Uterus (tissue), 4 donors: ENCODE data around the gene STAC2. TPM values are rescaled to one million over a fixed set of nuclear protein-coding genes. Genes with fewer than 3 reads are reported as not detected.
A peak's percentile ranks its signal among the peaks of the same experiment; 100 is the strongest.

Experiments
- DNase-seq, 2 donors: peaks; one replicate each; pipeline ENCODE4 v3.0.0-alpha.2; 2019 to 2020
- H3K27ac ChIP-seq, 2 donors: fragments of 200-600 bp; sonication (generic); 1 replicate in 1 of 2; 2 replicates in 1 of 2; pipeline ENCODE4 v1.5.1; 2016 to 2018
- H3K27me3 ChIP-seq, 2 donors: fragments of 200-600 bp; sonication (generic); one replicate each; pipeline ENCODE4 v1.5.1; 2018 to 2019; ENCODE audit warnings: control low read depth in 1 of 2
- H3K36me3 ChIP-seq, 2 donors: fragments of 200-600 bp; sonication (generic); one replicate each; pipeline ENCODE4 v1.5.1; 2019; ENCODE audit warnings: control low read depth in 1 of 2
- H3K4me1 ChIP-seq, 2 donors: fragments of 200-600 bp; sonication (generic); one replicate each; pipeline ENCODE4 v1.5.1; 2018 to 2019; ENCODE audit warnings: control low read depth in 1 of 2
- H3K4me3 ChIP-seq, 2 donors: fragments of 200-600 bp; sonication (generic); 1 replicate in 1 of 2; 2 replicates in 1 of 2; pipeline ENCODE4 v1.5.1; 2018 to 2019; ENCODE audit warnings: mild to moderate bottlenecking in 1 of 2
- H3K9me3 ChIP-seq, 2 donors: fragments of 200-600 bp; sonication (generic); one replicate each; pipeline ENCODE4 v1.5.1; 2019; ENCODE audit warnings: control low read depth in 1 of 2
- POLR2A ChIP-seq, 2 donors: fragments of 450-650 bp; IDR thresholded peaks; one replicate each; pipeline ENCODE4 v1.6.1; 2016; ENCODE audit warnings: antibody characterized with exemption in 2 of 2, mild to moderate bottlenecking in 1 of 2, moderate library complexity in 1 of 2
- intact Hi-C: fragments of 100-400 bp; cut with DNase I; formaldehyde crosslinking; loops from one replicate; pipeline ENCODE4 v1.15.1; 2023; ENCODE audit warnings: low total_unique reads
- total RNA-seq, 4 donors: library from RNA; depleted of rRNA in 3 of 4; stranded (reverse); fragments of >200 nt in 3 of 4; gene quantifications; one replicate each; pipeline versions ENCODE4 v1.1.0 to v1.2.4, GENCODE V29; 2014 to 2023
- TF ChIP-seq, protein P1 (sequence below), 4 experiments: fragments of 200-600 bp in 2 of 4; fragments of 450-650 bp in 2 of 4; sonication (generic) in 2 of 4; IDR thresholded peaks; one replicate each; pipeline ENCODE4 v1.5.1; 2016 to 2019; ENCODE audit warnings: antibody characterized with exemption in 4 of 4, mild to moderate bottlenecking in 2 of 4, moderate library complexity in 1 of 4
- donor health status: DM: yes; HTN: yes; CAD: no.

The STAC2 gene
- total RNA-seq, 4 donors from 2014 or later = 0.59 to 14.4 (median 1.1) TPM

DNA sequence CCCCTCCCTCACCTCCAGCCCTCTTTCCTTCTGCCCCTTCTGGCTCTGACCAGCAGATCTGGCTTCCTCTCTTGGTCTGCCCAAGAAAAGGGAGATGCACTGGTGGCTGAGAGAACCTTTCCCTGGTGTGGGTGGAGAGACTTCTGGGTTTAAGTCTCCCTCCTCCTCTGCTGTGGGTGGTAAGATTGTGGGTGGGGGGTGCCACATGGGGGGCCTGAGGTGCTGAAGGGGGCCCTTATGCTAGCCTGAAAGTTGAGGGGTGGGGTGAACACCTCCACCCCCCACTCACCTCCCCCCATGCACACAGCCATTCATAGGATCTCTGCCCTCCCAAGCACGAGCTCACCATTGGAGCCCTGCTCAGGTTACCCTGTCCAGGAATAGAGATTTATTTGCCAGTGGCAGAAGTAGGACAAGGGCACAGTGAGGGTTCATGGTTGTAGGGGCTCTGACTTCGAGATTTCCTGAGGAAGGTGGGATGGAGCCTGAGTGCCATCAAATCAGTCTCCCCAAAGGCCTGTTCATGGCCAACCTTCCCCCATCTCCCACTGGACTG is 1.7 kb upstream of the STAC2 start:
- TF ChIP-seq, protein P1, sequence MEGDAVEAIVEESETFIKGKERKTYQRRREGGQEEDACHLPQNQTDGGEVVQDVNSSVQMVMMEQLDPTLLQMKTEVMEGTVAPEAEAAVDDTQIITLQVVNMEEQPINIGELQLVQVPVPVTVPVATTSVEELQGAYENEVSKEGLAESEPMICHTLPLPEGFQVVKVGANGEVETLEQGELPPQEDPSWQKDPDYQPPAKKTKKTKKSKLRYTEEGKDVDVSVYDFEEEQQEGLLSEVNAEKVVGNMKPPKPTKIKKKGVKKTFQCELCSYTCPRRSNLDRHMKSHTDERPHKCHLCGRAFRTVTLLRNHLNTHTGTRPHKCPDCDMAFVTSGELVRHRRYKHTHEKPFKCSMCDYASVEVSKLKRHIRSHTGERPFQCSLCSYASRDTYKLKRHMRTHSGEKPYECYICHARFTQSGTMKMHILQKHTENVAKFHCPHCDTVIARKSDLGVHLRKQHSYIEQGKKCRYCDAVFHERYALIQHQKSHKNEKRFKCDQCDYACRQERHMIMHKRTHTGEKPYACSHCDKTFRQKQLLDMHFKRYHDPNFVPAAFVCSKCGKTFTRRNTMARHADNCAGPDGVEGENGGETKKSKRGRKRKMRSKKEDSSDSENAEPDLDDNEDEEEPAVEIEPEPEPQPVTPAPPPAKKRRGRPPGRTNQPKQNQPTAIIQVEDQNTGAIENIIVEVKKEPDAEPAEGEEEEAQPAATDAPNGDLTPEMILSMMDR (IDR thresholded peaks at IDR 0.05) = no peak
- no peak for TF ChIP-seq POLR2A (IDR thresholded peaks at IDR 0.05)
- H3K27ac ChIP-seq = no peak overlapping the region
- intact Hi-C loops = no loop called here
- peaks cover 0 to 11% of the 10 kb centered on the region in 2 donors for H3K4me1 ChIP-seq
- H3K4me3 ChIP-seq = no peak overlapping the region
- no peak for DNase-seq
- no peaks in the 10 kb centered on the region for H3K36me3 ChIP-seq
- no peaks in the 10 kb centered on the region for H3K27me3 ChIP-seq
- no peaks in the 10 kb centered on the region for H3K9me3 ChIP-seq

DNA sequence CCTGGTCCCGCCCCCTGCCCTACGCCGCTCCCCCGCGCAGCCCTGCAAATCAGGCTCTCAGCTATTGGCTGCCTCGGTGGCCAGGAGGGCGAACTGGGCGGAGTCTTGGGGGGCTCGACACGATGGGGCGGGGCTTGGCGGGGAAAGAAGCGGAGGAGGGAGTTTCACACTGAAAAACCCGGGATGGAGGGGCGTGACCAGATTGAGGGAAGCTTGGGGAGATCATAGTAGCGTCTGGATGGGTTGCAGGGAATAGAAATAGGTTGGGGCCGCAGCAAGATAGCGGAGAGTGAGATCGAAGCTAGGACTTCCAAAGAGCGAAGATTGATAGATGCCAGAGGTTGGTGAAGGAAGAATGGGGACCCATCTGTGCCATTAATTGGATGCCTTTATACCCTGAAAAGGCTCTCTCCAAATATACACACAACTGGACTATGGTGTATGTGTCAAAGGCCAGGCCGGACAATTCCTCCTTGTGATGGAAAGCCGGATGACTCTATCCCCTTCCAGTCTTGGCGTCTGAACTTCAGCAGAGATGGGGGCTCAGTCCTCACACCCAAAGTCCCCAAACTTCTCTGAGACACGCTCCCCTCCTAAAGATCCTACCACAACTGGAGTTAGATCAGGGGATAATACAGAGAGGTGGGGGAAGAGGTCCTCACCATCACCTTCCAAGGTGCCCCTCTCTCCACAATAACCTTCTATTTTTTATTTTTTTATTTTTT is 376 bp upstream of the STAC2 start:
- H3K4me1 ChIP-seq = peaks cover 0 to 3% of the 10 kb centered on the region in 2 donors
- H3K27ac ChIP-seq = peak overlapping the region in 1 of 2 donors; percentile 76
- intact Hi-C loops = no loop called here
- no peaks in the 10 kb centered on the region for H3K36me3 ChIP-seq
- H3K9me3 ChIP-seq = no peaks in the 10 kb centered on the region
- peak overlapping the region; percentile 23 to 41 for H3K4me3 ChIP-seq
- TF ChIP-seq POLR2A (IDR thresholded peaks at IDR 0.05) = no peak
- TF ChIP-seq, protein P1 (IDR thresholded peaks at IDR 0.05) = no peak
- no peaks in the 10 kb centered on the region for H3K27me3 ChIP-seq
- DNase-seq = peak; percentile 94

DNA sequence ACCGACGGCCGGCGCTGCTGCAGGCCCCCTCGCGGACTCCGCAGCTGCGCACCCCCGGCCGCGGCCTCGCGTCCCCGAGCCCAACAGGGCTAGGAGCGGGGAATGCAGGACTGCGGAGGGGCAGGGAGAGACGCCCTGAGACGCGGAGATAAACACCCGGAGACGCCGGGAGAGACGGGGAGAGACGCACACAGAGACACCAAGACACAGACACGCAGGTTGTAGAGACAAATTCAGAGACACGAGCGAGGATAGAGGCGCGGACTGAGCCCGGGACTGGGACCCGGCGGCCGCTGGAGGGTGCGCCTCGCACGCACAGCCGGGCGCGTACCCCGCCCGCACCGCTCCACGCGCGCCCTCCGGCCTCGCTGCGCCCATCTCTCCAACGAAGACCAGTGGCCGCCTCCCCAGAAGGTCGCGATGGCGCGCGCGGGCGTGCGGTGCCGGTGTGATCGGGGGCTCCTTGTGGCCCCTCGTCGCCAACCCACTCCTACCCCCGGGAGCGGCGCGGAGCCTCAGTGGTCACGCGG is 902 bp downstream of the STAC2 start:
- intact Hi-C loops = no loop called here
- H3K4me1 ChIP-seq = peaks cover 0 to 3% of the 10 kb centered on the region in 2 donors
- H3K4me3 ChIP-seq = peak overlapping the region; percentile 23 to 41
- H3K36me3 ChIP-seq = no peaks in the 10 kb centered on the region
- TF ChIP-seq, protein P1 (IDR thresholded peaks at IDR 0.05) = no peak
- no peak for TF ChIP-seq POLR2A (IDR thresholded peaks at IDR 0.05)
- no peaks in the 10 kb centered on the region for H3K9me3 ChIP-seq
- DNase-seq = no peak
- peak overlapping the region; percentile 3 to 76 for H3K27ac ChIP-seq
- H3K27me3 ChIP-seq = no peaks in the 10 kb centered on the region

DNA sequence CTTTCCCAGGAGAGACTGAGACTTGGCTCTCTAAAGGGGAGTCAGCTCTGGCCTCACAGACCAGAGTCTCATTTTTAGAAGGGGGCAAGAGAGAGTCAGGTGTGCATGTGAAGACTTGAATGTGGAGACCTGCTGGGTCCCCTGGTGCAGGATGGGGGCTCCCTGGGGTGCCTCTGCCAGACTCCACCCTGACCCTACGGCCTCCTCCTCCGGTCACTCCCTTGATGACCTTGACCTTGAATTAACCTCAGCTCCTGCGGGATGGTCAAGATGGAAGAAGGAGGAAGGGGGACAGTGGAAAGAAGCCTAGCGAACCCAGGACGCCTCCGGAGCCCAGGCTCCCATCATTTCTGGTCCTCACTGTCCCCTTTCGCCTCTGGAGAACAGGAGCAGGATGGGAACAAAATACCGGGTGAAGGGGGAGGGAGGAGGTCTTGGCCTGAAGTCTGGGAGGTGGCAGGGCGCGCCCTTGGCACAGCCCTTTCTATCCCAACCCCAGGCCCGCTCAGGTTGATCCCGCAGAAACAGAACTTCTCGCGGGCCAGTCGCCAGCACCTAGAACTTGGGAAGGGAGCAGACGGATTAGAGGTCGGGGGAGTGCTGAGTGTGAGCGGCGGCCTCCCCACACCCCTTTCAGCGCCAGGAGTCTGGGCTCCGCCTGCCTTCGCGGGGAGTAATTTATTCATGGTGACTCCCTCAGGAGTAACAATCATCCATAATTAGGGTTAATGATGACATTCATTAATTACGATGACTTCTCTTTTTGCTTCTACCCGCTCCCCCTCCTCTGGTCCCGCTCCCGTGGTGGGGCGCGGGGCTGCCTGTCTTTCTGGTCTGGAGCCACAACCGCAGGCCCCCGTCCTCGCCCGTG is 1.6 kb downstream of the STAC2 start:
- H3K27ac ChIP-seq = peak overlapping the region in 1 of 2 donors; percentile 76
- intact Hi-C loops = no loop called here
- no peaks in the 10 kb centered on the region for H3K27me3 ChIP-seq
- H3K9me3 ChIP-seq = no peaks in the 10 kb centered on the region
- peaks cover 0 to 3% of the 10 kb centered on the region in 2 donors for H3K4me1 ChIP-seq
- TF ChIP-seq, protein P1 (IDR thresholded peaks at IDR 0.05) = no peak
- no peak for TF ChIP-seq POLR2A (IDR thresholded peaks at IDR 0.05)
- H3K4me3 ChIP-seq = peak overlapping the region in 1 of 2 donors; percentile 41
- no peaks in the 10 kb centered on the region for H3K36me3 ChIP-seq
- no peak for DNase-seq
